ENCODE measurements around the gene KCNT1. TPM values are rescaled to one million over a fixed set of nuclear protein-coding genes. Genes with fewer than 3 reads are reported as not detected.

The KCNT1 gene
- total RNA-seq, 3 donors from 2014 or later = not detected

DNA sequence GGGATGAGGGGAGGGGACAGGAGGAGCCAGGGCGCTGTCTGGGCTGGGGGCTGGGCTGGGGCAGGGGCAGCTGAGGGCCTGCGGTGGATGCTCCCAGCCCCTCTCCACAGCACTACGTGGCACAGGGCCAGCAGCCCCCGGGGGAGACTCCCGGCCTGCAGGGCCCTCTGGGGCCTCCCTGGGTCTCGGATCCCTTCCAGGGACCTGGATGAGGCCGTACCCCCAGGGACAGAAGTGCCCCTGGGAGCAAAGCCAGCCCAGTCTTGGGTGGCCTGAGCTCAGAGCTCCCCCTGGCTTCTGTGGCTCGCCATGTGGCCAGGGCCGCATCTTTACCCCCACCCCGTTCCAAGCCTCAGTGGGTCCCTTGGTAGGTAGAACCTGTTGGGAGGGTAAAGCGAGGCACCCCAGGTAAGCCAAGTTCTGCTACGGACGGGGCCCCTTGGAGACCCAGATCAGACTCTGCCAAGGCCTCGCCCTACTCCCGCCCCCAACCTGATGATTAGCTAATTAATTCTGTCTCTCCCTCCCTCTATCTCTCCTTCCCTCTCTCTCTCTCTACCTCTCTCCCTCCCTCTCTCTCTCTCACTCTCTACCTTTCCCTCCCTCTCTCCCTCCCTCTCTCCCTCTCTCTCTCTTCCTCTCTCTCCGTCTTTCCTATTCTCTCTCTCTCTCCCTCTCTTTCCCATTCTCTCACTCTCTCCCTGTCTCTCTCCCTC is 24.3 kb downstream of the KCNT1 start:
- Histone ChIP-seq H3K27ac (no peak overlapping the region), H3K27me3 (peaks cover 4 to 67% of the 10 kb centered on the region in 2 donors), H3K4me3 (no peak overlapping the region), H3K9me3 (peaks cover 4% of the 10 kb centered on the region in 2 donors), H3K36me3 (no peaks in the 10 kb centered on the region), H3K4me1 (no peaks in the 10 kb centered on the region)
- intact Hi-C loops (cut with DNase I; ENCODE audit: low total_unique reads) = no loop called here
- TF ChIP-seq POLR2AphosphoS5 (IDR thresholded peaks at IDR 0.05) = no peak
- TF ChIP-seq POLR2A (IDR thresholded peaks at IDR 0.05) = no peak
- TF ChIP-seq, protein P1, sequence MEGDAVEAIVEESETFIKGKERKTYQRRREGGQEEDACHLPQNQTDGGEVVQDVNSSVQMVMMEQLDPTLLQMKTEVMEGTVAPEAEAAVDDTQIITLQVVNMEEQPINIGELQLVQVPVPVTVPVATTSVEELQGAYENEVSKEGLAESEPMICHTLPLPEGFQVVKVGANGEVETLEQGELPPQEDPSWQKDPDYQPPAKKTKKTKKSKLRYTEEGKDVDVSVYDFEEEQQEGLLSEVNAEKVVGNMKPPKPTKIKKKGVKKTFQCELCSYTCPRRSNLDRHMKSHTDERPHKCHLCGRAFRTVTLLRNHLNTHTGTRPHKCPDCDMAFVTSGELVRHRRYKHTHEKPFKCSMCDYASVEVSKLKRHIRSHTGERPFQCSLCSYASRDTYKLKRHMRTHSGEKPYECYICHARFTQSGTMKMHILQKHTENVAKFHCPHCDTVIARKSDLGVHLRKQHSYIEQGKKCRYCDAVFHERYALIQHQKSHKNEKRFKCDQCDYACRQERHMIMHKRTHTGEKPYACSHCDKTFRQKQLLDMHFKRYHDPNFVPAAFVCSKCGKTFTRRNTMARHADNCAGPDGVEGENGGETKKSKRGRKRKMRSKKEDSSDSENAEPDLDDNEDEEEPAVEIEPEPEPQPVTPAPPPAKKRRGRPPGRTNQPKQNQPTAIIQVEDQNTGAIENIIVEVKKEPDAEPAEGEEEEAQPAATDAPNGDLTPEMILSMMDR (IDR thresholded peaks at IDR 0.05) = no peak
- no peak for DNase-seq (ENCODE audit: low spot score in 2 of 2)

DNA sequence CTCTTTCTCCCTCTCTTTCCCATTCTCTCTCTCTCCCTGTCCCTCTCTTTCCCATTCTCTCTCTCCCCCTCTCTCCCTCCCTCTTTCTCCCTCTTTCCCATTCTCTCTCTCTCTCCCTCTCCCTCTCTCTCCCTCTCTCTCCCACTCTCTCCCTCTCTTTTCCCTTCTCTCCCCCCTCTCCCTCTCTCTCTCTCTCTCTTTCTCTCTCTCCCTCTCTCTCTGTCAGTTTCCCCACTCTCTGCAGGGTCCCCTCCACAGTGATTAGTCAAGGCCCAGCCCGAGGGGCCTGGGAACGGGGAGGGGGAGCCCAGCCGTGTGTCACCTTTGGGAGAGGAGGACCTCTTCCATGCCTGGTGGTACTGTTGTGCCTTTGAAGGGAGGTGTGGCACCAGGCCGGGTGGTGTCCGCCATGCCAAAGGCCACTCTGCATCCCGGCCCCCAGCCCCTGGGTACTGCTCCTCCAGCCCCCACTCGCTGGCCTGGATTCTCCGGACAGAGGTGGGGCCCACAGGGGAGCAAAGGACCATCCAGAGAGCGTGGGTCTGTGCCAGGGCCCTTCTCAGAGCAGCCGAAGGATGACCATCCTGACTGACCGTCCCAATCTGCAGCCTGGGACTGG is 25.4 kb downstream of the KCNT1 start:
- no peaks in the 10 kb centered on the region for H3K4me1 ChIP-seq
- H3K4me3 ChIP-seq = no peak overlapping the region
- no peaks in the 10 kb centered on the region for H3K36me3 ChIP-seq
- peaks cover 10 to 14% of the 10 kb centered on the region in 2 donors for H3K9me3 ChIP-seq
- H3K27me3 ChIP-seq = peaks cover 4 to 58% of the 10 kb centered on the region in 2 donors
- TF ChIP-seq POLR2A (IDR thresholded peaks at IDR 0.05) (no peak), POLR2AphosphoS5 (IDR thresholded peaks at IDR 0.05) (no peak)
- TF ChIP-seq, protein P1 (IDR thresholded peaks at IDR 0.05) = no peak
- H3K27ac ChIP-seq = no peak overlapping the region
- DNase-seq (ENCODE audit: low spot score in 2 of 2) = no peak
- intact Hi-C loops (cut with DNase I; ENCODE audit: low total_unique reads) = no loop called here

DNA sequence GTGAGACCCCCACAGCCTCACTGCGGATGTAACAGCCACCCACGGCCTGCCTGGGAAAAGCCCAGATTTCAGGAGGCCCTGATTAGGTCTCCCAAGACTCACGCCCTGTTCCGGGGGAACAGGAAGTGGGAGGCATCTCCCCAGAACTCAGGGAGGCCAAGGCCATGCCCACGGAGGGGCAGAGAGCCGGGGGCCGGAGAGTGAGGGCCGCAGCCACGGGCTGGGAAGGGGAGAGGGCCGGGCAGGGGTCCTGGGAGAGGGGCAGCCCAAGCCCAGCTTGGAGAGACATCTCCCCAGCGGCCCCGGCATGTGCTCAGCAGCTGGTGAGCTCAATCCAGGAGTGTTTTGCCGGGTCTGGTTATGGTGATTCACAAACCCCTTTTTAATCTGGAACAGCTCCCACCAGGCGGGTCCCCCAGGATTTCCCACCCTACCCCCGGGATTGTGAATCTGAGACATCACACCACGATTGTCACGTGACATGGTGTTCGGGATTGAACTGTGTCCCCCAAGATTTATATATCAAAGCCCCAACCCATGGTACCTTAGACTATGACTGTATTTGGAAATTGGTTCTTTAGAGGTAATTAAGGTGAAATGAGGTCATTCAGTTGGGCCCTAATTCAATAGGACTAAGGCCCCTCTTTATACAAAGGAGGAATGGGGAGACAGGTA is 26.6 kb downstream of the KCNT1 start:
- DNase-seq (ENCODE audit: low spot score in 2 of 2) = no peak
- Histone ChIP-seq H3K27ac (no peak overlapping the region), H3K4me3 (no peak overlapping the region), H3K27me3 (peaks cover 4 to 53% of the 10 kb centered on the region in 2 donors), H3K9me3 (peaks cover 10 to 19% of the 10 kb centered on the region in 2 donors), H3K36me3 (no peaks in the 10 kb centered on the region), H3K4me1 (no peaks in the 10 kb centered on the region)
- TF ChIP-seq POLR2A (IDR thresholded peaks at IDR 0.05) = no peak
- TF ChIP-seq, protein P1 (IDR thresholded peaks at IDR 0.05) = no peak
- TF ChIP-seq POLR2AphosphoS5 (IDR thresholded peaks at IDR 0.05) = no peak
- intact Hi-C loops (cut with DNase I; ENCODE audit: low total_unique reads) = no loop called here

DNA sequence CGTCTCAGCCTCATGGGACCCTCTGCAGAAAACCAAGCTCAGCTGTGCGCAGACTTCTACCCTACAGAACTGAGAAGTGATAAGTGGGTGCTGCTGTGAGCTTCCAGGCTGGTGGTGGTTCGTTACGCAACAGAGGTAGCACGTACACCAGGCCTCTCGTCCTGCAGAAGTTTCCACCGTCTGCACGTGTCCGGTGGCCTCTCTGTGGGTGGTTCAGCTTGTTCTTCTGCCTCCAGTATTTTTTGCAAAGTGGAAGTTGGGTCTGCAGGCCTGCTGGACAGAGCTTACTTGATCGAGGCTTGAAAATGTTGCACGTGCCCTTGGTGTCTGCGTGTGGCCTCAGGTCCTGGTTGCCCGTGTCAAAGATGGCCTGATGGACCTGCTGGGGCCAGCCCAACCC is 27.5 kb downstream of the KCNT1 start:
- intact Hi-C loops (cut with DNase I; ENCODE audit: low total_unique reads) = no loop called here
- TF ChIP-seq POLR2A (IDR thresholded peaks at IDR 0.05) (no peak), POLR2AphosphoS5 (IDR thresholded peaks at IDR 0.05) (no peak)
- TF ChIP-seq, protein P1 (IDR thresholded peaks at IDR 0.05) = no peak
- no peak overlapping the region for H3K27ac ChIP-seq

DNA sequence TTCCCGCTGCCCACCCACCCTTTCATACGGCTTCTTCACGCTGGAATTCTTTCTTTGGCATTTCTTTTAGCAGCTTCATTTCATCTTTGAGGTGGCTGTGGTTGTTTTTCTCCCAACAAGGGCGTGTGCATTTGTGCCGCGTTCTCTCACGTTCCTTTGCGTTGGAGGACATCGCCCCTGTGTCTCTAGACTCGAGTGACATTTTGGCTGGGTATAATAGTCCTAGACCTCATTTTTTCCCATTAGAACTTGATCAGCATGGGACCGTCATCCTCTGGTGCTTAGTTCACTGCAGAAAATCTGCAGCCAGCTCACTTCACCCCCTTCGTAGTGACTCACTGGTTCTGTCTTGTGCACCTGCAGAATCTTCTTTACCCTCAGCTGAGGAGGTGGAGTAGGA is 29.5 kb downstream of the KCNT1 start:
- TF ChIP-seq POLR2A (IDR thresholded peaks at IDR 0.05) (no peak), POLR2AphosphoS5 (IDR thresholded peaks at IDR 0.05) (no peak)
- TF ChIP-seq, protein P1 (IDR thresholded peaks at IDR 0.05) = no peak
- intact Hi-C loops (cut with DNase I; ENCODE audit: low total_unique reads) = no loop called here
- Histone ChIP-seq H3K4me3 (no peak overlapping the region), H3K9me3 (peaks cover 10 to 19% of the 10 kb centered on the region in 2 donors), H3K36me3 (no peaks in the 10 kb centered on the region), H3K27ac (no peak overlapping the region), H3K27me3 (peaks cover 0 to 51% of the 10 kb centered on the region in 2 donors), H3K4me1 (no peaks in the 10 kb centered on the region)
- DNase-seq (ENCODE audit: low spot score in 2 of 2) = no peak

More for the DNA sequence above, 27.5 kb downstream of the KCNT1 start:
- Histone ChIP-seq H3K4me3 (no peak overlapping the region), H3K4me1 (no peaks in the 10 kb centered on the region), H3K27me3 (peaks cover 4 to 53% of the 10 kb centered on the region in 2 donors), H3K36me3 (no peaks in the 10 kb centered on the region), H3K9me3 (peaks cover 10 to 19% of the 10 kb centered on the region in 2 donors)
- no peak for DNase-seq (ENCODE audit: low spot score in 2 of 2)

All from breast epithelium (tissue), 4 donors.